ENCODE data around the gene CDC14A.

DNA sequence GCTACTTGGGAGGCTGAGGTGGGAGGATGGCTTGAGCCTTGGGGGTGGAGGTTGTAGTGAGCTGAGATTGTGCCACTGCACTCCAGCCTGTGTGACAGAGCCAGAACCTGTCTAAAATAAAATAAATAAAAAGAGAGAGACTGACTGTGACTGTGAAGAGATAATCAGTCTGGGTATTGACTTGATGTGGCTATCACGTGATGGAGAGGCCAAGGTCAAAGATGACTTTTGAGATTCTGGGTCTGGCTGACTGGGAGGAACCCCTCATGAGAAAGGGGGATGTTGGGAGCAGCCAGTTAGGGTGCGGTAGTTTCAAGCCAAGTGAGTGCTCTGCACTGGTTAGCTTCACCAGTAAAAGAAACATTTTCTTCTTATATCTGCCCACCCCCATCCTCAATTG is 66.8 kb downstream of the CDC14A start:
- no peak for TF ChIP-seq TCF7L2 (IDR thresholded peaks at IDR 0.05; ENCODE audit: low read depth, low read length)
- TF ChIP-seq, protein P1, sequence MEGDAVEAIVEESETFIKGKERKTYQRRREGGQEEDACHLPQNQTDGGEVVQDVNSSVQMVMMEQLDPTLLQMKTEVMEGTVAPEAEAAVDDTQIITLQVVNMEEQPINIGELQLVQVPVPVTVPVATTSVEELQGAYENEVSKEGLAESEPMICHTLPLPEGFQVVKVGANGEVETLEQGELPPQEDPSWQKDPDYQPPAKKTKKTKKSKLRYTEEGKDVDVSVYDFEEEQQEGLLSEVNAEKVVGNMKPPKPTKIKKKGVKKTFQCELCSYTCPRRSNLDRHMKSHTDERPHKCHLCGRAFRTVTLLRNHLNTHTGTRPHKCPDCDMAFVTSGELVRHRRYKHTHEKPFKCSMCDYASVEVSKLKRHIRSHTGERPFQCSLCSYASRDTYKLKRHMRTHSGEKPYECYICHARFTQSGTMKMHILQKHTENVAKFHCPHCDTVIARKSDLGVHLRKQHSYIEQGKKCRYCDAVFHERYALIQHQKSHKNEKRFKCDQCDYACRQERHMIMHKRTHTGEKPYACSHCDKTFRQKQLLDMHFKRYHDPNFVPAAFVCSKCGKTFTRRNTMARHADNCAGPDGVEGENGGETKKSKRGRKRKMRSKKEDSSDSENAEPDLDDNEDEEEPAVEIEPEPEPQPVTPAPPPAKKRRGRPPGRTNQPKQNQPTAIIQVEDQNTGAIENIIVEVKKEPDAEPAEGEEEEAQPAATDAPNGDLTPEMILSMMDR (IDR thresholded peaks at IDR 0.05): no peak
